IMR-90 (cell line): ENCODE data around the gene BAZ2B. TPM values are rescaled to one million over a fixed set of nuclear protein-coding genes. Genes with fewer than 3 reads are reported as not detected.

Experiments used
- ATAC-seq: fragments of 200-7000 bp; cut with Tn5 transposase; 2 replicates; pipeline ENCODE4 v1.9.1; 2020; ENCODE audit warnings: low read depth, mild to moderate bottlenecking, moderate library complexity
- BruUV-seq: library from RNA; stranded (reverse); fragments of 400-500 nt; replicated peaks from 2 replicates; lab custom pipeline; 2021; lab: Mats Ljungman, UMichigan
- CTCF ChIA-PET: fragments of 300-600 bp; formaldehyde crosslinking; extraction: SDS; loops from one replicate; lab custom pipeline; 2021; ENCODE audit warnings: antibody characterized with exemption; lab: Yijun Ruan, JAX
- POLR2A ChIA-PET: fragments of 300-600 bp; sonication (Branson Sonifier 250); formaldehyde crosslinking; loops from one replicate; lab custom pipeline; 2022; ENCODE audit warnings: antibody characterized with exemption; ENCODE audit not compliant: unreplicated experiment; lab: Charles Lee
- DNase-seq: peaks from one replicate; pipeline ENCODE4 v3.0.0; 2013
- H2AFZ ChIP-seq: replicated peaks from 2 replicates; pipeline ENCODE3; 2013; ENCODE audit warnings: low read length, mild to moderate bottlenecking; ENCODE audit not compliant: poor library complexity
- H2AK5ac ChIP-seq: 2 replicates; pipeline ENCODE4 v1.6.1; 2013; ENCODE audit warnings: low read depth, low read length, inconsistent platforms
- H2AK9ac ChIP-seq: replicated peaks from 2 replicates; pipeline ENCODE3; 2013; ENCODE audit warnings: mild to moderate bottlenecking, low read depth, low read length, moderate library complexity; ENCODE audit not compliant: poor library complexity
- H2BK120ac ChIP-seq: 2 replicates; pipeline ENCODE4 v1.6.1; 2013; ENCODE audit warnings: low read depth, low read length, inconsistent platforms
- H2BK15ac ChIP-seq: 3 replicates; pipeline ENCODE4 v1.6.1; 2013; ENCODE audit warnings: low read depth, low read length, inconsistent platforms
- H2BK20ac ChIP-seq: 2 replicates; pipeline ENCODE4 v1.6.1; 2013; ENCODE audit warnings: low read depth, mild to moderate bottlenecking, inconsistent platforms, low read length, moderate library complexity
- H2BK5ac ChIP-seq: 2 replicates; pipeline ENCODE4 v1.6.1; 2013; ENCODE audit warnings: mild to moderate bottlenecking, low read depth, low read length, inconsistent platforms; ENCODE audit not compliant: poor library complexity, severe bottlenecking
- H3K14ac ChIP-seq: replicated peaks from 2 replicates; pipeline ENCODE4 v1.6.1; 2013; ENCODE audit warnings: low read depth, low read length, inconsistent platforms
- H3K18ac ChIP-seq: 2 replicates; pipeline ENCODE4 v1.6.1; 2013; ENCODE audit warnings: low read depth, low read length, control low read depth
- H3K23ac ChIP-seq: 2 replicates; pipeline ENCODE4 v1.6.1; 2013; ENCODE audit warnings: low read depth, low read length, inconsistent platforms
- H3K27ac ChIP-seq: 2 replicates; pipeline ENCODE4 v1.5.1; 2013; ENCODE audit warnings: mild to moderate bottlenecking, control low read depth, low read length; ENCODE audit not compliant: insufficient read depth
- H3K27me3 ChIP-seq: 2 replicates; pipeline ENCODE4 v1.6.1; 2013; ENCODE audit warnings: low read length; ENCODE audit not compliant: control insufficient read depth, insufficient read depth
- H3K36me3 ChIP-seq: 2 replicates; pipeline ENCODE4 v1.6.1; 2013; ENCODE audit warnings: low read length, mixed read lengths; ENCODE audit not compliant: control insufficient read depth, insufficient read depth
- H3K4ac ChIP-seq: 2 replicates; pipeline ENCODE4 v1.6.1; 2013; ENCODE audit warnings: low read depth, low read length, inconsistent platforms
- H3K4me1 ChIP-seq: 2 replicates; pipeline ENCODE4 v1.6.1; 2013; ENCODE audit warnings: low read length, mixed read lengths; ENCODE audit not compliant: control insufficient read depth, insufficient read depth
- H3K4me2 ChIP-seq: 2 replicates; pipeline ENCODE4 v1.6.1; 2013; ENCODE audit warnings: low read depth, mild to moderate bottlenecking, control low read depth, low read length, moderate library complexity
- H3K4me3 ChIP-seq: 2 replicates; pipeline ENCODE4 v1.5.1; 2013; ENCODE audit warnings: low read depth, mild to moderate bottlenecking, control low read depth, low read length, moderate library complexity; ENCODE audit not compliant: insufficient read depth
- H3K56ac ChIP-seq: 2 replicates; pipeline ENCODE4 v1.6.1; 2013; ENCODE audit warnings: low read length, inconsistent platforms; ENCODE audit not compliant: insufficient read depth; ENCODE audit errors: extremely low read depth
- H3K79me1 ChIP-seq, 2 experiments: 2 replicates each; pipeline ENCODE4 v1.6.1; 2013; ENCODE audit warnings: low read length in 2 of 2, inconsistent platforms in 1 of 2, low read depth in 1 of 2
- H3K9ac ChIP-seq: 2 replicates; pipeline ENCODE4 v1.6.1; 2013; ENCODE audit warnings: low read depth, low read length, control low read depth
- H3K9me1 ChIP-seq: 2 replicates; pipeline ENCODE4 v1.6.1; 2013; ENCODE audit warnings: low read length, inconsistent platforms; ENCODE audit not compliant: insufficient read depth
- H3K9me3 ChIP-seq: 2 replicates; pipeline ENCODE4 v1.6.1; 2013; ENCODE audit warnings: low read length; ENCODE audit not compliant: control insufficient read depth, insufficient read depth
- H4K20me1 ChIP-seq: 2 replicates; pipeline ENCODE4 v1.6.1; 2013; ENCODE audit warnings: low read length, inconsistent platforms; ENCODE audit not compliant: insufficient read depth
- H4K5ac ChIP-seq: 2 replicates; pipeline ENCODE4 v1.6.1; 2013; ENCODE audit warnings: mild to moderate bottlenecking, low read depth, low read length, control low read depth
- H4K8ac ChIP-seq, 2 experiments: 2 replicates each; pipeline ENCODE4 v1.6.1; 2013; ENCODE audit warnings: low read depth in 2 of 2, low read length in 2 of 2, control low read depth in 1 of 2, inconsistent platforms in 1 of 2
- H4K91ac ChIP-seq: 2 replicates; pipeline ENCODE4 v1.6.1; 2013; ENCODE audit warnings: low read depth, low read length, inconsistent platforms; ENCODE audit not compliant: insufficient read depth
- CTCF ChIP-seq: conservative IDR thresholded peaks from 2 replicates; pipeline ENCODE4 v1.5.1; 2012; ENCODE audit warnings: mild to moderate bottlenecking, low read depth, low read length, improper control_type of control experiment
- MXI1 ChIP-seq: IDR thresholded peaks from 2 replicates; pipeline ENCODE4 v1.6.1; 2012; ENCODE audit warnings: low read depth, mild to moderate bottlenecking, low read length, moderate library complexity, borderline replicate concordance
- SMC3 ChIP-seq: fragments of 150-350 bp; IDR thresholded peaks from 2 replicates; pipeline ENCODE4 v1.6.1; 2016; ENCODE audit warnings: low read depth, mild to moderate bottlenecking, antibody characterized with exemption, low read length, moderate library complexity
- dilution Hi-C: fragments of 300-500 bp; cut with HindIII; formaldehyde crosslinking; loops from one replicate; pipeline ENCODE4 v1.14.3; 2018; ENCODE audit warnings: low sequenced_read_pairs; ENCODE audit not compliant: unreplicated experiment
- in situ Hi-C: fragments of 300-500 bp; cut with MboI; formaldehyde crosslinking; loops from 3 replicates; pipeline ENCODE4 v1.14.3; 2019; ENCODE audit warnings: low sequenced_read_pairs, inconsistent platforms, mixed read lengths
- intact Hi-C: fragments of 100-400 bp; cut with micrococcal nuclease; formaldehyde crosslinking; loops from 2 replicates; pipeline ENCODE4 v1.10.0; 2022
- polyA plus RNA-seq, 3 experiments: library from polyadenylated mRNA; depleted of rRNA; stranded (reverse); fragments of >200 nt; gene quantifications; 2 replicates each; pipeline ENCODE4 v1.2.3, GENCODE V29; 2012; ENCODE audit warnings: low replicate concordance in 1 of 3
- total RNA-seq: library from RNA; depleted of rRNA; stranded (reverse); fragments of >200 nt; gene quantifications from 2 replicates; pipeline ENCODE4 v1.2.3, GENCODE V29; 2012

Gene BAZ2B
- total and polyA plus RNA-seq, 2 of the 4 experiments (the other 2 are of a cell fraction), result 8.9 to 42.1 TPM

GRCh38 chr2:159287733-159288132 lies 328.6 kb downstream of the BAZ2B start:
- intact Hi-C loops (loop anchor here (5.0 kb wide), 2 partner anchors 150 to 425 kb away; partner anchors contain the start of gene MARCHF7), dilution Hi-C loops (no loop called here)

More at GRCh38 chr2:159287733-159288132, 328.6 kb downstream of the BAZ2B start:
- no TSS peak for BruUV-seq
- ATAC-seq (no peak), DNase-seq (no peak)
- no peak overlapping the region for H3K18ac ChIP-seq
- no peak overlapping the region for H4K5ac ChIP-seq
- TF ChIP-seq CTCF, result no peak
- TF ChIP-seq MXI1, result no peak
- TF ChIP-seq SMC3, result no peak
- in situ Hi-C loops, result no loop called here
- no peak overlapping the region for H4K91ac ChIP-seq
- H2AFZ ChIP-seq, result no peak overlapping the region
- H3K23ac ChIP-seq, result no peak overlapping the region
- no peak overlapping the region for H2BK15ac ChIP-seq
- H2AK9ac ChIP-seq, result no peak overlapping the region
- H3K4me3 ChIP-seq, result no peak overlapping the region
- H3K27ac ChIP-seq, result no peak overlapping the region
- peaks cover under 1% of the 10 kb centered on the region; the same call in 1 of the 2 replicates for H3K36me3 ChIP-seq
- CTCF ChIA-PET, result interaction anchor here (0.6 to 1.1 kb wide), 2 partner anchors 8 to 306 kb away, joined by 4 to 5 read pairs; no protein-coding TSS in a partner anchor
- H3K4me2 ChIP-seq, result no peak overlapping the region
- no peak overlapping the region for H3K56ac ChIP-seq
- peaks cover 0 to 17% of the 10 kb centered on the region in 2 experiments; a peak in 2 of 4 replicates for H3K79me1 ChIP-seq
- H3K27me3 ChIP-seq, result no peaks in the 10 kb centered on the region
- peaks cover 5% of the 10 kb centered on the region for H3K4me1 ChIP-seq
- no peaks in the 10 kb centered on the region for H4K20me1 ChIP-seq
- H2BK5ac ChIP-seq, result no peak overlapping the region
- H3K9ac ChIP-seq, result no peak overlapping the region
- no peak overlapping the region for H2BK20ac ChIP-seq
- no peak overlapping the region for H3K14ac ChIP-seq
- H3K9me3 ChIP-seq, result no peaks in the 10 kb centered on the region
- H3K9me1 ChIP-seq, result no peaks in the 10 kb centered on the region; the same call in 1 of the 2 replicates
- no peak overlapping the region for H2BK120ac ChIP-seq
- H3K4ac ChIP-seq, result no peak overlapping the region
- H2AK5ac ChIP-seq, result no peak overlapping the region
- no peak overlapping the region for H4K8ac ChIP-seq
- POLR2A ChIA-PET, result no interaction called here
